IMR-90 (cell line): Measurements from ENCODE around the gene PRKAR2A. TPM values are rescaled to one million over a fixed set of nuclear protein-coding genes. Genes with fewer than 3 reads are reported as not detected.

ENCODE experiments used
- ATAC-seq: fragments of 200-7000 bp; cut with Tn5 transposase; 2 replicates; pipeline ENCODE4 v1.9.1; 2020; ENCODE audit warnings: low read depth, mild to moderate bottlenecking, moderate library complexity
- BruUV-seq: library from RNA; stranded (reverse); fragments of 400-500 nt; replicated peaks from 2 replicates; lab custom pipeline; 2021; lab: Mats Ljungman, UMichigan
- CTCF ChIA-PET: fragments of 300-600 bp; formaldehyde crosslinking; extraction: SDS; loops from one replicate; lab custom pipeline; 2021; ENCODE audit warnings: antibody characterized with exemption; lab: Yijun Ruan, JAX
- POLR2A ChIA-PET: fragments of 300-600 bp; sonication (Branson Sonifier 250); formaldehyde crosslinking; loops from one replicate; lab custom pipeline; 2022; ENCODE audit warnings: antibody characterized with exemption; ENCODE audit not compliant: unreplicated experiment; lab: Charles Lee
- DNase-seq: peaks from one replicate; pipeline ENCODE4 v3.0.0; 2013
- H2AFZ ChIP-seq: replicated peaks from 2 replicates; pipeline ENCODE3; 2013; ENCODE audit warnings: low read length, mild to moderate bottlenecking; ENCODE audit not compliant: poor library complexity
- H2AK5ac ChIP-seq: 2 replicates; pipeline ENCODE4 v1.6.1; 2013; ENCODE audit warnings: low read depth, low read length, inconsistent platforms
- H2AK9ac ChIP-seq: replicated peaks from 2 replicates; pipeline ENCODE3; 2013; ENCODE audit warnings: mild to moderate bottlenecking, low read depth, low read length, moderate library complexity; ENCODE audit not compliant: poor library complexity
- H2BK120ac ChIP-seq: 2 replicates; pipeline ENCODE4 v1.6.1; 2013; ENCODE audit warnings: low read depth, low read length, inconsistent platforms
- H2BK15ac ChIP-seq: 3 replicates; pipeline ENCODE4 v1.6.1; 2013; ENCODE audit warnings: low read depth, low read length, inconsistent platforms
- H2BK20ac ChIP-seq: 2 replicates; pipeline ENCODE4 v1.6.1; 2013; ENCODE audit warnings: low read depth, mild to moderate bottlenecking, inconsistent platforms, low read length, moderate library complexity
- H2BK5ac ChIP-seq: 2 replicates; pipeline ENCODE4 v1.6.1; 2013; ENCODE audit warnings: mild to moderate bottlenecking, low read depth, low read length, inconsistent platforms; ENCODE audit not compliant: poor library complexity, severe bottlenecking
- H3K14ac ChIP-seq: replicated peaks from 2 replicates; pipeline ENCODE4 v1.6.1; 2013; ENCODE audit warnings: low read depth, low read length, inconsistent platforms
- H3K18ac ChIP-seq: 2 replicates; pipeline ENCODE4 v1.6.1; 2013; ENCODE audit warnings: low read depth, low read length, control low read depth
- H3K23ac ChIP-seq: 2 replicates; pipeline ENCODE4 v1.6.1; 2013; ENCODE audit warnings: low read depth, low read length, inconsistent platforms
- H3K27ac ChIP-seq: 2 replicates; pipeline ENCODE4 v1.5.1; 2013; ENCODE audit warnings: mild to moderate bottlenecking, control low read depth, low read length; ENCODE audit not compliant: insufficient read depth
- H3K27me3 ChIP-seq: 2 replicates; pipeline ENCODE4 v1.6.1; 2013; ENCODE audit warnings: low read length; ENCODE audit not compliant: control insufficient read depth, insufficient read depth
- H3K36me3 ChIP-seq: 2 replicates; pipeline ENCODE4 v1.6.1; 2013; ENCODE audit warnings: low read length, mixed read lengths; ENCODE audit not compliant: control insufficient read depth, insufficient read depth
- H3K4ac ChIP-seq: 2 replicates; pipeline ENCODE4 v1.6.1; 2013; ENCODE audit warnings: low read depth, low read length, inconsistent platforms
- H3K4me1 ChIP-seq: 2 replicates; pipeline ENCODE4 v1.6.1; 2013; ENCODE audit warnings: low read length, mixed read lengths; ENCODE audit not compliant: control insufficient read depth, insufficient read depth
- H3K4me2 ChIP-seq: 2 replicates; pipeline ENCODE4 v1.6.1; 2013; ENCODE audit warnings: low read depth, mild to moderate bottlenecking, control low read depth, low read length, moderate library complexity
- H3K4me3 ChIP-seq: 2 replicates; pipeline ENCODE4 v1.5.1; 2013; ENCODE audit warnings: low read depth, mild to moderate bottlenecking, control low read depth, low read length, moderate library complexity; ENCODE audit not compliant: insufficient read depth
- H3K56ac ChIP-seq: 2 replicates; pipeline ENCODE4 v1.6.1; 2013; ENCODE audit warnings: low read length, inconsistent platforms; ENCODE audit not compliant: insufficient read depth; ENCODE audit errors: extremely low read depth
- H3K79me1 ChIP-seq, 2 experiments: 2 replicates each; pipeline ENCODE4 v1.6.1; 2013; ENCODE audit warnings: low read length in 2 of 2, inconsistent platforms in 1 of 2, low read depth in 1 of 2
- H3K9ac ChIP-seq: 2 replicates; pipeline ENCODE4 v1.6.1; 2013; ENCODE audit warnings: low read depth, low read length, control low read depth
- H3K9me1 ChIP-seq: 2 replicates; pipeline ENCODE4 v1.6.1; 2013; ENCODE audit warnings: low read length, inconsistent platforms; ENCODE audit not compliant: insufficient read depth
- H3K9me3 ChIP-seq: 2 replicates; pipeline ENCODE4 v1.6.1; 2013; ENCODE audit warnings: low read length; ENCODE audit not compliant: control insufficient read depth, insufficient read depth
- H4K20me1 ChIP-seq: 2 replicates; pipeline ENCODE4 v1.6.1; 2013; ENCODE audit warnings: low read length, inconsistent platforms; ENCODE audit not compliant: insufficient read depth
- H4K5ac ChIP-seq: 2 replicates; pipeline ENCODE4 v1.6.1; 2013; ENCODE audit warnings: mild to moderate bottlenecking, low read depth, low read length, control low read depth
- H4K8ac ChIP-seq, 2 experiments: 2 replicates each; pipeline ENCODE4 v1.6.1; 2013; ENCODE audit warnings: low read depth in 2 of 2, low read length in 2 of 2, control low read depth in 1 of 2, inconsistent platforms in 1 of 2
- H4K91ac ChIP-seq: 2 replicates; pipeline ENCODE4 v1.6.1; 2013; ENCODE audit warnings: low read depth, low read length, inconsistent platforms; ENCODE audit not compliant: insufficient read depth
- CEBPB ChIP-seq: IDR thresholded peaks from 2 replicates; pipeline ENCODE4 v1.6.1; 2012; ENCODE audit warnings: low read depth, low read length, improper control_type of control experiment
- MAFK ChIP-seq: IDR thresholded peaks from 2 replicates; pipeline ENCODE4 v1.6.1; 2012; ENCODE audit warnings: low read depth, low read length, improper control_type of control experiment
- MAZ ChIP-seq: IDR thresholded peaks from 2 replicates; pipeline ENCODE4 v1.6.1; 2012; ENCODE audit warnings: low read depth, mild to moderate bottlenecking, low read length, improper control_type of control experiment, moderate library complexity, borderline replicate concordance
- NFE2L2 ChIP-seq: fragments of 150-350 bp; IDR thresholded peaks from 2 replicates; pipeline ENCODE4 v1.6.1; 2016; ENCODE audit warnings: low read depth, mild to moderate bottlenecking, low read length
- RAD21 ChIP-seq: IDR thresholded peaks from 2 replicates; pipeline ENCODE4 v1.6.1; 2012; ENCODE audit warnings: low read length, improper control_type of control experiment
- WGBS, 2 experiments: methylation state at CpG; one replicate each; pipeline versions ENCODE4 v1.1.5 to v1.1.7; 2013; ENCODE audit warnings: missing lambda C conversion rate in 2 of 2; ENCODE audit not compliant: insufficient read length in 1 of 2; ENCODE audit errors: extremely low coverage in 2 of 2; 5-methylcytosine and 5-hydroxymethylcytosine counted together
- dilution Hi-C: fragments of 300-500 bp; cut with HindIII; formaldehyde crosslinking; loops from one replicate; pipeline ENCODE4 v1.14.3; 2018; ENCODE audit warnings: low sequenced_read_pairs; ENCODE audit not compliant: unreplicated experiment
- in situ Hi-C: fragments of 300-500 bp; cut with MboI; formaldehyde crosslinking; loops from 3 replicates; pipeline ENCODE4 v1.14.3; 2019; ENCODE audit warnings: low sequenced_read_pairs, inconsistent platforms, mixed read lengths
- intact Hi-C: fragments of 100-400 bp; cut with micrococcal nuclease; formaldehyde crosslinking; loops from 2 replicates; pipeline ENCODE4 v1.10.0; 2022
- polyA plus RNA-seq, 3 experiments: library from polyadenylated mRNA; depleted of rRNA; stranded (reverse); fragments of >200 nt; gene quantifications; 2 replicates each; pipeline ENCODE4 v1.2.3, GENCODE V29; 2012; ENCODE audit warnings: low replicate concordance in 1 of 3
- total RNA-seq: library from RNA; depleted of rRNA; stranded (reverse); fragments of >200 nt; gene quantifications from 2 replicates; pipeline ENCODE4 v1.2.3, GENCODE V29; 2012
- TF ChIP-seq, protein P1 (sequence below): fragments of 150-350 bp; IDR thresholded peaks from 2 replicates; pipeline ENCODE4 v1.6.1; 2016; ENCODE audit warnings: low read depth, mild to moderate bottlenecking, low read length, moderate library complexity, borderline replicate concordance

PRKAR2A gene
- total and polyA plus RNA-seq, 2 of the 4 experiments (the other 2 are of a cell fraction): 11.3 to 48.2 TPM

DNA sequence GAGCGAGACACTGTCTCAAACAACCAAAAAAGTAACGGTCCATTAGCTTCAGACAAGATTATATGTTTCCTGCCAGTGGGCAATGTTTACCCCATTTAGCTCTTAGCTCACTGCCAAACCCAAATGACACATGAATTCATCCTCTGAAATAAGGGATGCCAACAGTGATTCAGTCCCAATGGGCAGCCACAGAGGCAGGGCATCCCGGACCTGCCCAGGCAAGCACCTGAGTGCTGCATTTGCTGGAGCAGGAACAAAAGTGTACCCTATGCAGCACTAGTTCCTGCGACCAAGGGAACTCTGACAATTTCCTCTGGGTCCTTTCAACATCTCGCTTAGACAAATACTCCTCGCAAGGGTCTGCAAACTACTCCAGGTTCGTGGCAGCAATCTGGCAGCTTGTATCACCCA, 138.6 kb downstream of the PRKAR2A start:
- in situ Hi-C loops (no loop called here), intact Hi-C loops (no loop called here), dilution Hi-C loops (no loop called here)
- Histone ChIP-seq H2BK15ac (no peak overlapping the region), H3K4me3 (no peak overlapping the region), H3K4ac (peak overlapping the region; percentile 45), H3K9me1 (peaks cover 37% of the 10 kb centered on the region), H3K27ac (peak overlapping the region; percentile 72; the same call in 1 of the 2 replicates), H2AK5ac (peak overlapping the region; percentile 9; the same call in 1 of the 2 replicates), H3K18ac (no peak overlapping the region), H3K14ac (peak overlapping the region; percentile 44; the same call in 1 of the 2 replicates), H3K56ac (no peak overlapping the region), H2BK5ac (peak overlapping the region; percentile 84), H3K4me2 (no peak overlapping the region), H3K79me1 (peaks cover 3 to 61% of the 10 kb centered on the region in 2 experiments), H4K8ac (no peak overlapping the region), H4K5ac (no peak overlapping the region), H2BK120ac (no peak overlapping the region), H4K91ac (no peak overlapping the region), H3K27me3 (no peaks in the 10 kb centered on the region), H3K9me3 (no peaks in the 10 kb centered on the region), H2BK20ac (no peak overlapping the region), H4K20me1 (peaks cover 96% of the 10 kb centered on the region), H3K9ac (no peak overlapping the region), H2AFZ (no peak overlapping the region), H3K23ac (no peak overlapping the region), H3K36me3 (peaks cover 44% of the 10 kb centered on the region), H2AK9ac (no peak overlapping the region), H3K4me1 (peaks cover 13% of the 10 kb centered on the region)
- DNase-seq: no peak
- BruUV-seq: no TSS peak
- peak; percentile 17 for ATAC-seq
- POLR2A ChIA-PET: no interaction called here
- CTCF ChIA-PET: interaction anchor here (0.5 to 0.6 kb wide), 2 partner anchors 10 to 65 kb away, joined by 3 to 4 read pairs; no protein-coding TSS in a partner anchor
- TF ChIP-seq, protein P1, sequence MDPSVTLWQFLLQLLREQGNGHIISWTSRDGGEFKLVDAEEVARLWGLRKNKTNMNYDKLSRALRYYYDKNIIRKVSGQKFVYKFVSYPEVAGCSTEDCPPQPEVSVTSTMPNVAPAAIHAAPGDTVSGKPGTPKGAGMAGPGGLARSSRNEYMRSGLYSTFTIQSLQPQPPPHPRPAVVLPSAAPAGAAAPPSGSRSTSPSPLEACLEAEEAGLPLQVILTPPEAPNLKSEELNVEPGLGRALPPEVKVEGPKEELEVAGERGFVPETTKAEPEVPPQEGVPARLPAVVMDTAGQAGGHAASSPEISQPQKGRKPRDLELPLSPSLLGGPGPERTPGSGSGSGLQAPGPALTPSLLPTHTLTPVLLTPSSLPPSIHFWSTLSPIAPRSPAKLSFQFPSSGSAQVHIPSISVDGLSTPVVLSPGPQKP: no peak
- TF ChIP-seq NFE2L2 (no peak), RAD21 (no peak), CEBPB (no peak), MAZ (no peak), MAFK (no peak)
- 80% methylated on average over 5 of the region's 7 CpGs; no CpG with 5 or more reads in 1 of the 2 experiments for WGBS, 2 experiments
